GM12874 (cell line): Measurements from ENCODE around the gene C14orf119.

Experiments used
- CTCF ChIP-seq: IDR thresholded peaks from 2 replicates; pipeline ENCODE4 v1.5.1; 2011; ENCODE audit warnings: low read depth, mild to moderate bottlenecking, control low read depth, low read length, moderate library complexity; ENCODE audit not compliant: insufficient read depth

C14orf119 gene

GRCh38 chr14:23109769-23110168 lies 14.5 kb downstream of the C14orf119 start:
- TF ChIP-seq CTCF, result no peak

- TF ChIP-seq CTCF, result no peak
Observed at GRCh38 chr14:23110579-23111365, 15.5 kb downstream of the C14orf119 start.

- TF ChIP-seq CTCF, result no peak
Observed at GRCh38 chr14:23112359-23113178, 17.3 kb downstream of the C14orf119 start.

DNA sequence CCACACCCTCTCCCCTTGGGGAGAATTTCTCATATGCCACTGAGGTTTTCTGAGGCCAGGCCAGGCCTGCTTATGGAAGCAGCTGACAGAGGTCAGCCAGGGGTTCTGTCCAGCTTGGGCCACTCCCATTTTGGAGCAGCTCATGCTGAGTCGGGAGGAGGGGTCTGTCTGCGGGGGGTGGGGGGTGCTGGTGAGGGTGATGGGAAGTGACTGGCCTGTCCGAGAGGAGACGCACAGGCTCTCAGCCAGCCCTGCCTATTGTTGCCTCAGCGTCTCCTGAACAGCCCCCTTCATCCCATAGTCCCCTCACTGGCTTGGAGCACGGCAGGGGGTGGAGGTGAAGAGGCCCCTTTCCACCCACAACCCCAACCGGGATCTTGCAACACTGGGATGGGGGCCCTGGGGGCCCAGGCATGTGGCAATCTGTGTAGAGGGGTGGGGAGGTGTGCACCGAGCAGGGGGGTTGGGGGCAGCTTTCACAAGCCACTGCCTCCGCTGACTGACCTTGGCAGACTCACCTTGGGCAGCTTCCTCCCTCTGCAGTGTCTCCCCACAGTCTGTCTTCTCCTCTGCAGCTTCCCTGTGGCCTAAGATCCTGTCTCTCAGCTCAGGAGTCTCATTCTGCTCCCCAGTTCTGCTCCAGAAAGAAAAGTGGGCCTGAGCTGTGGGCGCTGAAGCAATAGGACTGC lies 18.3 kb downstream of the C14orf119 start:
- TF ChIP-seq CTCF, result no peak

DNA sequence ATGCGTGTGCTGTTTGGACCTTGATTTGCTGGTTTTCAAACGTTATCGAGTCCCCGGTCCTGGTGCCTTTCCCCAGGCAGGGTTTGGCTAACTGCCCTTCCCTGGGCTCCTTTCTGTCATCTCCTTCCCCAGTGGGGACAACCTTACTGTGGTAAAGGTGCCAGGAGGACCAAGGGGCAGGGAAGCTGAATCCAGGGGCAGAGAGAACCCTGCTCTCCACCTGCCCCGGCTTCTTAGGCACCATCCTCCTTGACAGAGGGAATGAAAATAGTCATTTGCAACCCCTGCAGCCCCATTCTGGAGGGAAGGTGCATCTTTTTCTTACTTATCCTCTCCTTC lies 18.8 kb downstream of the C14orf119 start:
- no peak for TF ChIP-seq CTCF

- TF ChIP-seq CTCF, result no peak
Observed at GRCh38 chr14:23114669-23115038, 19.3 kb downstream of the C14orf119 start.

DNA sequence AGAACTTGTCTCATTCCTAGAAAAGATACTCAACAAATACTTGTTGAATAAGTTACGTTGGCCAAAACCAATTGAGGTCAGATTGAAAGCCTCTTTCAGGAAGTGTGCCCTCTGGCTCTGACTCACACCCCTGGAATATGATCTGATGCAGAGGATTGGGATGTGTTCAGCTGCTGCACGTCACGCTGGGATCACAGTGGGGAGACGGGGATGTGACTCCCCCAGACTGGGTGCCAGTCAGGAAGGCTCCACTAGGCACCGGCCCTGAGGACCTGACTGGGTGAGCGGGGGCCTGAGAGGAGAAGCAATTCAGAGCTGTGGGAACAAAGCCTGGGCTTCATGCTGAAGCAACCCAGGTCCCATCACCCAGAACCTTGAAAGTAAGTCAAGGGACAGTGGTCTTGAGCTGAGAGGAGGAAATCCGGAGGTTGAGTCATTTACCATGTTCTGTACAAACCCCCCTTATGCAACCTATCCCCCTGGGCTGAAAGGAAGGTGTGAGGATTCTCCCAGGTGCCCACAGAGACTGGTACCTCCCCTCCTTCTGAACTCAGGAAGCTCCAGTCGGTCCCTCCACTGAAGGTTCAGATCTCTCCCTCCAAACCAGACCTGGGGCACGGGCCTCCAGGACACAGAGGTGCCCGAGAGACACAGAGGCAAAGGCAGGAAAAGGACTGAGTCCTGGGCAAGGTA lies 19.9 kb downstream of the C14orf119 start:
- no peak for TF ChIP-seq CTCF
